K562 (cell line): ENCODE data around the gene FOXP4. TPM values are rescaled to one million over a fixed set of nuclear protein-coding genes. Genes with fewer than 3 reads are reported as not detected.

Experiments
- ARID2 ChIP-seq: fragments of 450-650 bp; IDR thresholded peaks from 2 replicates; pipeline ENCODE4 v1.6.1; 2017; ENCODE audit warnings: antibody characterized with exemption, mild to moderate bottlenecking
- BCL6 ChIP-seq: fragments of 250-450 bp; sonication (Bioruptor Pico); IDR thresholded peaks from 2 replicates; pipeline ENCODE4 v1.4.0; 2020
- CBFA2T3 ChIP-seq: fragments of 450-650 bp; IDR thresholded peaks from 2 replicates; pipeline ENCODE4 v1.6.1; 2017
- CREBBP ChIP-seq: IDR thresholded peaks from one replicate; pipeline ENCODE4 v1.6.1; 2012; ENCODE audit warnings: low read depth, mild to moderate bottlenecking, control low read depth, inconsistent platforms, low read length
- EP300 ChIP-seq: IDR thresholded peaks from 2 replicates; pipeline ENCODE4 v1.6.1; 2012; ENCODE audit warnings: low read length, improper control_type of control experiment
- FOXP1 ChIP-seq: sonication (generic); formaldehyde crosslinking; IDR thresholded peaks from 2 replicates; pipeline ENCODE4 v1.8.0; 2022; ENCODE audit warnings: mild to moderate bottlenecking, missing genetic modification reagents
- GATAD2B ChIP-seq: fragments of 450-650 bp; IDR thresholded peaks from 2 replicates; pipeline ENCODE4 v1.6.1; 2017; ENCODE audit warnings: mild to moderate bottlenecking, borderline replicate concordance
- HSF4 ChIP-seq: fragments of 250-450 bp; sonication (Bioruptor Pico); IDR thresholded peaks from 2 replicates; pipeline ENCODE4 v2.1.2; 2022; ENCODE audit warnings: mild to moderate bottlenecking, moderate library complexity, borderline replicate concordance
- MTF1 ChIP-seq: fragments of 250-450 bp; sonication (Bioruptor Pico); IDR thresholded peaks from 2 replicates; pipeline ENCODE4 v1.9.0; 2021; ENCODE audit warnings: moderate library complexity, mild to moderate bottlenecking, inconsistent platforms, borderline replicate concordance
- NBN ChIP-seq: fragments of 450-650 bp; IDR thresholded peaks from 2 replicates; pipeline ENCODE4 v1.6.1; 2016; ENCODE audit warnings: low read depth, mild to moderate bottlenecking
- PCBP2 ChIP-seq: fragments of 200-400 bp; formaldehyde crosslinking; IDR thresholded peaks from 2 replicates; pipeline ENCODE4 v1.6.1; 2018; ENCODE audit warnings: low read length, low read depth, mild to moderate bottlenecking, moderate library complexity; ENCODE audit not compliant: poor library complexity, severe bottlenecking
- RAD21 ChIP-seq, 2 experiments: fragments of 250-450 bp in 1 of 2; fragments of 450-650 bp in 1 of 2; sonication (Bioruptor Pico) in 1 of 2; formaldehyde crosslinking in 1 of 2; IDR thresholded peaks in 1 of 2; conservative IDR thresholded peaks in 1 of 2; 2 replicates each; pipeline versions ENCODE4 v1.4.0 to v1.8.0; 2020 to 2022; ENCODE audit warnings: mild to moderate bottlenecking in 2 of 2, moderate library complexity in 1 of 2
- RBM14 ChIP-seq: fragments of 200-400 bp; formaldehyde crosslinking; IDR thresholded peaks from 2 replicates; pipeline ENCODE4 v1.6.1; 2018; ENCODE audit warnings: low read depth, mild to moderate bottlenecking, low read length, moderate library complexity, borderline replicate concordance; ENCODE audit not compliant: insufficient read depth
- SIN3B ChIP-seq: fragments of 450-650 bp; IDR thresholded peaks from 2 replicates; pipeline ENCODE4 v1.6.1; 2017; ENCODE audit warnings: low read depth, mild to moderate bottlenecking, moderate library complexity
- SMARCA5 ChIP-seq: fragments of 450-650 bp; IDR thresholded peaks from 2 replicates; pipeline ENCODE4 v1.6.1; 2016
- TAF7 ChIP-seq: fragments of 450-650 bp; IDR thresholded peaks from 2 replicates; pipeline ENCODE4 v1.6.1; 2016; ENCODE audit warnings: missing genetic modification characterization, missing compliant biosample characterization
- TEAD1 ChIP-seq, 2 experiments: fragments of 450-650 bp in 1 of 2; sonication (generic) in 1 of 2; formaldehyde crosslinking; IDR thresholded peaks; 2 replicates each; pipeline versions ENCODE4 v1.4.0 to v1.8.0; 2020 to 2022; ENCODE audit warnings: mild to moderate bottlenecking in 2 of 2, missing genetic modification reagents in 1 of 2
- ZBTB1 ChIP-seq: sonication (generic); formaldehyde crosslinking; IDR thresholded peaks from 2 replicates; pipeline ENCODE4 v1.8.1; 2023; ENCODE audit warnings: missing genetic modification reagents, low read depth, mild to moderate bottlenecking, borderline replicate concordance
- ZNF184 ChIP-seq: sonication (generic); formaldehyde crosslinking; IDR thresholded peaks from 2 replicates; pipeline ENCODE4 v1.5.0; 2020; ENCODE audit warnings: missing genetic modification reagents
- ZNF217 ChIP-seq: sonication (generic); formaldehyde crosslinking; IDR thresholded peaks from 2 replicates; pipeline ENCODE4 v1.8.0; 2022; ENCODE audit warnings: mild to moderate bottlenecking, missing genetic modification reagents
- ZNF354B ChIP-seq: fragments of 250-450 bp; sonication (Bioruptor Pico); IDR thresholded peaks from 2 replicates; pipeline ENCODE4 v1.4.0; 2020
- ZNF655 ChIP-seq: fragments of 250-450 bp; sonication (Bioruptor Pico); IDR thresholded peaks from 2 replicates; pipeline ENCODE4 v1.5.0; 2021
- ZNF707 ChIP-seq: fragments of 250-450 bp; sonication (Bioruptor Pico); conservative IDR thresholded peaks from 2 replicates; pipeline ENCODE4 v1.8.0; 2022; ENCODE audit warnings: inconsistent platforms, mild to moderate bottlenecking, moderate library complexity
- polyA plus RNA-seq, 8 experiments: library from polyadenylated mRNA; depleted of rRNA in 4 of 8; stranded (reverse) in 5 of 8; unstranded in 3 of 8; fragments of >200 nt; fragmentation: Nextera tagmentation in 2 of 8; fragmentation: Illumina TruSeq in 1 of 8; extraction: Ambion mirVana in 2 of 8; extraction: Trizol in 1 of 8; gene quantifications; 2 replicates each; pipeline versions ENCODE4 v1.2.1 to v1.2.3, GENCODE V29; 2011 to 2014; ENCODE audit warnings: inconsistent platforms in 1 of 8, missing spikeins in 1 of 8
- total RNA-seq, 7 experiments: library from RNA; depleted of rRNA in 6 of 7; stranded (reverse); fragments of >200 nt in 6 of 7; fragmentation: Illumina TruSeq in 2 of 7; extraction: Trizol in 2 of 7; gene quantifications; 2 replicates each; pipeline versions ENCODE4 v1.2.1 to v1.2.3, GENCODE V29; 2011 to 2021; ENCODE audit warnings: low replicate concordance in 1 of 7
- TF ChIP-seq, protein P1 (sequence below): fragments of 250-450 bp; sonication (Bioruptor Pico); IDR thresholded peaks from 2 replicates; pipeline ENCODE4 v1.5.0; 2022; ENCODE audit warnings: mild to moderate bottlenecking
- TF ChIP-seq, protein P2 (sequence below): IDR thresholded peaks from 2 replicates; pipeline ENCODE4 v1.6.1; 2012; ENCODE audit warnings: low read depth, low read length, improper control_type of control experiment, borderline replicate concordance

Gene FOXP4
- total and polyA plus RNA-seq, 9 of the 15 experiments (the other 6 are each of a cell fraction or from before 2014, with no cell fraction given) = 0.11 to 29.4 (median 2.3) TPM

- TF ChIP-seq ZBTB1 (CRISPR knock-in tag) (no peak), PCBP2 (no peak), SMARCA5 (no peak), HSF4 (CRISPR knock-in tag) (no peak), NBN (no peak), BCL6 (CRISPR knock-in tag) (no peak), MTF1 (CRISPR knock-in tag) (0 out of 2 replicates have a peak, but pooled peaks have one; percentile 22), FOXP1 (CRISPR knock-in tag) (no peak), TAF7 (tag) (no peak), RAD21 (CRISPR knock-in tag; conservative IDR thresholded peaks at IDR 0.05 in 1 of 2, IDR thresholded peaks at IDR 0.05 in 1 of 2) (no peak), RBM14 (no peak), ZNF354B (CRISPR knock-in tag) (no peak), EP300 (no peak), ZNF707 (CRISPR knock-in tag) (peak; percentile 51; the same call in 1 of the 2 replicates), ZNF655 (CRISPR knock-in tag) (no peak), ARID2 (no peak), ZNF217 (CRISPR knock-in tag) (no peak), ZNF184 (CRISPR knock-in tag) (no peak), TEAD1 (CRISPR knock-in tag; IDR thresholded peaks at IDR 0.05) (no peak), SIN3B (no peak), CREBBP (no peak), CBFA2T3 (no peak), GATAD2B (no peak)
- TF ChIP-seq, protein P1, sequence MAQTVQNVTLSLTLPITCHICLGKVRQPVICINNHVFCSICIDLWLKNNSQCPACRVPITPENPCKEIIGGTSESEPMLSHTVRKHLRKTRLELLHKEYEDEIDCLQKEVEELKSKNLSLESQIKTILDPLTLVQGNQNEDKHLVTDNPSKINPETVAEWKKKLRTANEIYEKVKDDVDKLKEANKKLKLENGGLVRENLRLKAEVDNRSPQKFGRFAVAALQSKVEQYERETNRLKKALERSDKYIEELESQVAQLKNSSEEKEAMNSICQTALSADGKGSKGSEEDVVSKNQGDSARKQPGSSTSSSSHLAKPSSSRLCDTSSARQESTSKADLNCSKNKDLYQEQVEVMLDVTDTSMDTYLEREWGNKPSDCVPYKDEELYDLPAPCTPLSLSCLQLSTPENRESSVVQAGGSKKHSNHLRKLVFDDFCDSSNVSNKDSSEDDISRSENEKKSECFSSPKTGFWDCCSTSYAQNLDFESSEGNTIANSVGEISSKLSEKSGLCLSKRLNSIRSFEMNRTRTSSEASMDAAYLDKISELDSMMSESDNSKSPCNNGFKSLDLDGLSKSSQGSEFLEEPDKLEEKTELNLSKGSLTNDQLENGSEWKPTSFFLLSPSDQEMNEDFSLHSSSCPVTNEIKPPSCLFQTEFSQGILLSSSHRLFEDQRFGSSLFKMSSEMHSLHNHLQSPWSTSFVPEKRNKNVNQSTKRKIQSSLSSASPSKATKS (CRISPR knock-in tag) = no peak
- TF ChIP-seq, protein P2, sequence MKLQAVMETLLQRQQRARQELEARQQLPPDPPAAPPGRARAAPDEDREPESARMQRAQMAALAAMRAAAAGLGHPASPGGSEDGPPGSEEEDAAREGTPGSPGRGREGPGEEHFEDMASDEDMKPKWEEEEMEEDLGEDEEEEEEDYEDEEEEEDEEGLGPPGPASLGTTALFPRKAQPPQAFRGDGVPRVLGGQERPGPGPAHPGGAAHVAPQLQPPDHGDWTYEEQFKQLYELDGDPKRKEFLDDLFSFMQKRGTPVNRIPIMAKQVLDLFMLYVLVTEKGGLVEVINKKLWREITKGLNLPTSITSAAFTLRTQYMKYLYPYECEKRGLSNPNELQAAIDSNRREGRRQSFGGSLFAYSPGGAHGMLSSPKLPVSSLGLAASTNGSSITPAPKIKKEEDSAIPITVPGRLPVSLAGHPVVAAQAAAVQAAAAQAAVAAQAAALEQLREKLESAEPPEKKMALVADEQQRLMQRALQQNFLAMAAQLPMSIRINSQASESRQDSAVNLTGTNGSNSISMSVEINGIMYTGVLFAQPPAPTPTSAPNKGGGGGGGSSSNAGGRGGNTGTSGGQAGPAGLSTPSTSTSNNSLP = no peak
These were observed 14.4 kb downstream of the FOXP4 start (continued) for GRCh38 chr6:41560431-41561192.
